GM21447 (cell line): ENCODE results near the gene DNAJC4.

Source experiments
- ATAC-seq: cut with Tn5 transposase; IDR thresholded peaks from one replicate; pipeline ENCODE4 v1.9.1; 2021; ENCODE audit not compliant: unreplicated experiment

Gene DNAJC4

GRCh38 chr11:64230171-64230984 is at the start of gene DNAJC4:
DNAJC4 (plus strand) TSS chr11:64230548; CDS start chr11:64230855, 307 bp downstream.
- peak; percentile 46 for ATAC-seq

- ATAC-seq = no peak
Observed at GRCh38 chr11:64180891-64181290, 49.5 kb upstream of the DNAJC4 start.

- ATAC-seq = no peak
Observed at GRCh38 chr11:64181506-64182411, 48.6 kb upstream of the DNAJC4 start.

GRCh38 chr11:64183890-64184289 is 46.5 kb upstream of the DNAJC4 start:
- ATAC-seq = no peak

GRCh38 chr11:64185175-64185692 is 45.1 kb upstream of the DNAJC4 start:
- ATAC-seq = peak; percentile 17

- peak; percentile 87 for ATAC-seq
Observed at GRCh38 chr11:64185693-64186491, 44.5 kb upstream of the DNAJC4 start, which contains the start of gene STIP1. STIP1 (plus strand) TSS chr11:64186171; CDS start chr11:64186262, 91 bp downstream.

- no peak for ATAC-seq
Observed at GRCh38 chr11:64186492-64187165, 43.7 kb upstream of the DNAJC4 start.

- ATAC-seq = no peak
Observed at GRCh38 chr11:64192434-64192833, 37.9 kb upstream of the DNAJC4 start.

GRCh38 chr11:64196626-64197025 is 33.7 kb upstream of the DNAJC4 start:
- ATAC-seq = no peak

GRCh38 chr11:64198511-64198910 is 31.8 kb upstream of the DNAJC4 start:
- no peak for ATAC-seq

GRCh38 chr11:64201543-64201942 is 28.8 kb upstream of the DNAJC4 start:
- ATAC-seq = no peak

GRCh38 chr11:64202992-64203391 is 27.4 kb upstream of the DNAJC4 start:
- ATAC-seq = no peak

GRCh38 chr11:64203421-64204079 is 26.8 kb upstream of the DNAJC4 start:
- no peak for ATAC-seq

GRCh38 chr11:64204080-64204440 is 26.3 kb upstream of the DNAJC4 start:
- no peak for ATAC-seq

- no peak for ATAC-seq
Observed at GRCh38 chr11:64204464-64204989, 25.8 kb upstream of the DNAJC4 start.

GRCh38 chr11:64206457-64207255 is 23.7 kb upstream of the DNAJC4 start, which contains the start of gene FERMT3:
FERMT3 (plus strand) TSS chr11:64206721; CDS start chr11:64207365, 644 bp downstream.
- peak; percentile 10 for ATAC-seq

GRCh38 chr11:64207256-64208085 is 22.9 kb upstream of the DNAJC4 start:
- ATAC-seq = peak; percentile 61
